H9 (cell line): ENCODE data around the gene MS4A15. TPM values are rescaled to one million over a fixed set of nuclear protein-coding genes. Genes with fewer than 3 reads are reported as not detected.
"Not testable (repeated sequence)": the region's sequence is repeated elsewhere in the genome, so short reads cannot be mapped to it uniquely, and the experiment has no call there.

Experiments
- DNase-seq: peaks from one replicate; pipeline ENCODE4 v3.0.0-alpha.2; 2017
- H2AFZ ChIP-seq: one replicate; pipeline ENCODE4 v1.6.1; 2013; ENCODE audit warnings: mild to moderate bottlenecking, low read length, control low read depth, moderate library complexity
- H2AK5ac ChIP-seq: 2 replicates; pipeline ENCODE4 v1.6.1; 2013; ENCODE audit warnings: low read length, control low read depth, mixed read lengths; ENCODE audit not compliant: insufficient read length
- H2BK120ac ChIP-seq: one replicate; pipeline ENCODE4 v1.6.1; 2013; ENCODE audit warnings: low read depth, mild to moderate bottlenecking, low read length, control low read depth, inconsistent platforms; ENCODE audit not compliant: poor library complexity, severe bottlenecking
- H2BK12ac ChIP-seq: 2 replicates; pipeline ENCODE4 v1.6.1; 2013; ENCODE audit warnings: low read length, control low read depth, mixed read lengths, low read depth; ENCODE audit not compliant: insufficient read length
- H2BK15ac ChIP-seq: 2 replicates; pipeline ENCODE4 v1.6.1; 2013; ENCODE audit warnings: low read depth, low read length, control low read depth
- H2BK20ac ChIP-seq: one replicate; pipeline ENCODE4 v1.6.1; 2013; ENCODE audit warnings: low read depth, mild to moderate bottlenecking, low read length, control low read depth, inconsistent platforms; ENCODE audit not compliant: poor library complexity, severe bottlenecking
- H2BK5ac ChIP-seq: 2 replicates; pipeline ENCODE4 v1.6.1; 2013; ENCODE audit warnings: low read length, control low read depth, mixed read lengths; ENCODE audit not compliant: insufficient read length
- H3K14ac ChIP-seq: 2 replicates; pipeline ENCODE4 v1.6.1; 2013; ENCODE audit warnings: low read length, control low read depth; ENCODE audit not compliant: insufficient read depth
- H3K18ac ChIP-seq: 2 replicates; pipeline ENCODE4 v1.6.1; 2013; ENCODE audit warnings: low read depth, mild to moderate bottlenecking, mixed read lengths, low read length, control low read depth; ENCODE audit not compliant: insufficient read length
- H3K23ac ChIP-seq: 2 replicates; pipeline ENCODE4 v1.6.1; 2013; ENCODE audit warnings: low read length, control low read depth, mixed read lengths, low read depth; ENCODE audit not compliant: insufficient read length
- H3K23me2 ChIP-seq: 2 replicates; pipeline ENCODE4 v1.6.1; 2013; ENCODE audit warnings: low read depth, mild to moderate bottlenecking, mixed read lengths, low read length, control low read depth; ENCODE audit not compliant: insufficient read length, poor library complexity, severe bottlenecking
- H3K27ac ChIP-seq: 2 replicates; pipeline ENCODE4 v1.5.1; 2013; ENCODE audit warnings: low read length, control low read depth, mixed read lengths, low read depth; ENCODE audit not compliant: insufficient read length
- H3K27me3 ChIP-seq: 2 replicates; pipeline ENCODE4 v1.6.1; 2013; ENCODE audit warnings: low read length, control low read depth, inconsistent platforms; ENCODE audit not compliant: insufficient read depth
- H3K4ac ChIP-seq: 2 replicates; pipeline ENCODE4 v1.6.1; 2013; ENCODE audit warnings: low read depth, mild to moderate bottlenecking, control low read depth, inconsistent platforms, low read length, moderate library complexity
- H3K4me1 ChIP-seq: 2 replicates; pipeline ENCODE4 v1.6.1; 2013; ENCODE audit warnings: low read length, control low read depth, inconsistent platforms; ENCODE audit not compliant: insufficient read depth
- H3K4me2 ChIP-seq: 2 replicates; pipeline ENCODE4 v1.6.1; 2013; ENCODE audit warnings: low read length, control low read depth, mixed read lengths; ENCODE audit not compliant: insufficient read length, insufficient read depth
- H3K56ac ChIP-seq: 2 replicates; pipeline ENCODE4 v1.6.1; 2013; ENCODE audit warnings: low read depth, mild to moderate bottlenecking, mixed read lengths, low read length, control low read depth; ENCODE audit not compliant: insufficient read length
- H3K79me1 ChIP-seq: 2 replicates; pipeline ENCODE4 v1.6.1; 2013; ENCODE audit warnings: low read depth, mild to moderate bottlenecking, moderate library complexity, low read length, control low read depth, inconsistent platforms; ENCODE audit not compliant: insufficient read depth, poor library complexity, severe bottlenecking
- H3K79me2 ChIP-seq: 2 replicates; pipeline ENCODE4 v1.6.1; 2013; ENCODE audit warnings: low read length, control low read depth, inconsistent platforms; ENCODE audit not compliant: insufficient read depth
- H3K9ac ChIP-seq: 2 replicates; pipeline ENCODE4 v1.6.1; 2013; ENCODE audit warnings: low read length, control low read depth, mixed read lengths; ENCODE audit not compliant: insufficient read length; ENCODE audit errors: extremely low read depth
- H3K9me3 ChIP-seq: one replicate; pipeline ENCODE4 v1.6.1; 2013; ENCODE audit warnings: low read depth, low read length, inconsistent platforms; ENCODE audit not compliant: control insufficient read depth
- H3T11ph ChIP-seq: one replicate; pipeline ENCODE4 v1.6.1; 2013; ENCODE audit warnings: mild to moderate bottlenecking, low read length, control low read depth, inconsistent platforms
- H4K20me1 ChIP-seq: one replicate; pipeline ENCODE4 v1.6.1; 2013; ENCODE audit not compliant: control insufficient read depth, insufficient read length, insufficient read depth
- H4K5ac ChIP-seq: 2 replicates; pipeline ENCODE4 v1.6.1; 2013; ENCODE audit warnings: low read depth, mild to moderate bottlenecking, mixed read lengths, low read length, control low read depth; ENCODE audit not compliant: insufficient read length
- H4K8ac ChIP-seq: replicated peaks from 2 replicates; pipeline ENCODE4 v1.6.1; 2013; ENCODE audit warnings: low read length, control low read depth, mixed read lengths, low read depth; ENCODE audit not compliant: insufficient read length
- H4K91ac ChIP-seq: 2 replicates; pipeline ENCODE4 v1.6.1; 2013; ENCODE audit warnings: low read depth, mild to moderate bottlenecking, moderate library complexity, mixed read lengths, low read length, control low read depth; ENCODE audit not compliant: insufficient read length
- H3K27ac Mint-ChIP-seq, 3 experiments: 2 replicates in 2 of 3; 3 replicates in 1 of 3; pipeline ENCODE4 v1.8.0; 2020 to 2021; ENCODE audit warnings: mixed read lengths in 3 of 3, mild to moderate bottlenecking in 1 of 3, moderate library complexity in 1 of 3
- H3K27me3 Mint-ChIP-seq: 2 replicates; pipeline ENCODE4 v1.8.0; 2021; ENCODE audit warnings: low read depth, mild to moderate bottlenecking, moderate library complexity, mixed read lengths
- H3K36me3 Mint-ChIP-seq, 3 experiments: 2 replicates in 2 of 3; 3 replicates in 1 of 3; pipeline ENCODE4 v1.8.0; 2020 to 2021; ENCODE audit warnings: low read depth in 3 of 3, mixed read lengths in 3 of 3; ENCODE audit not compliant: insufficient read depth in 1 of 3
- H3K4me1 Mint-ChIP-seq, 2 experiments: 2 replicates each; pipeline ENCODE4 v1.8.0; 2020; ENCODE audit warnings: mixed read lengths in 2 of 2
- H3K4me3 Mint-ChIP-seq, 2 experiments: 2 replicates in 1 of 2; 3 replicates in 1 of 2; pipeline ENCODE4 v1.8.0; 2020 to 2021; ENCODE audit warnings: mild to moderate bottlenecking in 2 of 2, mixed read lengths in 2 of 2, moderate library complexity in 1 of 2
- H3K9me3 Mint-ChIP-seq, 2 experiments: 2 replicates in 1 of 2; 3 replicates in 1 of 2; pipeline ENCODE4 v1.8.0; 2020; ENCODE audit warnings: mild to moderate bottlenecking in 2 of 2, mixed read lengths in 2 of 2, moderate library complexity in 1 of 2
- CTCF ChIP-seq: fragments of 200-600 bp; sonication (generic); conservative IDR thresholded peaks from 3 replicates; pipeline ENCODE4 v1.8.0; 2021; ENCODE audit warnings: antibody characterized with exemption, mild to moderate bottlenecking
- WGBS: extraction: QIAGEN DNeasy Blood & Tissue Kit; methylation state at CpG from one replicate; pipeline ENCODE4 v1.1.7; 2013; ENCODE audit warnings: missing lambda C conversion rate, low lambda C conversion rate, mixed read lengths; ENCODE audit not compliant: insufficient read length; ENCODE audit errors: extremely low coverage; 5-methylcytosine and 5-hydroxymethylcytosine counted together
- total RNA-seq: library from RNA; stranded (reverse); gene quantifications from 2 replicates; pipeline ENCODE4 v1.2.1, GENCODE V29; 2021

MS4A15 gene
- total RNA-seq, 1 experiment from 2014 or later = 0.11 TPM

DNA sequence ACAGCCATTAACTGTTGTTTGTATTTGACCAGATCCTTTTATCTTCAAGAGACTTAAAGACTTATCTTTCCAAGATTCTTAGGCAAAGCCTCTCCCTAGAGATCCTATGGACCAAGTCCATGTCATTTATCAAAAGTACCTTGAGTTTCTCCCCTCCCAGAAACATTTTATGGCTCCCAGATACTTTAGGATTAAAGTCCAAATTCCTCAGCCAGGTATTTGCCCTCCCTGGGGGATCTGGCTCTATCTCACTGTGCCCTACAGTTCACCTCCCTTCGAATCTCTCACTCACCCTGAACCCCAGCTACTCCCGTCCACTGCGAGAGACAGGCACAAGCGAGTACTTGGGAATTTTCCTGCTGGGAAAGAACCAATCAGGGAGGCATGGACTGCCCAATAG is 45.4 kb upstream of the MS4A15 start:
- no peak overlapping the region for H3K9ac ChIP-seq
- no peak overlapping the region for H4K91ac ChIP-seq
- H2AFZ ChIP-seq = no peak overlapping the region
- H3K79me1 ChIP-seq = no peaks in the 10 kb centered on the region
- no peaks in the 10 kb centered on the region for H3K9me3 ChIP-seq
- WGBS = no CpG with 5 or more reads among the region's 4 CpGs
- no peak for TF ChIP-seq CTCF
- DNase-seq = no peak
- H4K20me1 ChIP-seq = no peaks in the 10 kb centered on the region
- Mint-ChIP-seq H3K4me3 (no peak overlapping the region), H3K9me3 (no peaks in the 10 kb centered on the region), H3K27me3 (peaks cover 2% of the 10 kb centered on the region; the same call in 1 of the 2 replicates), H3K36me3 (peaks cover 0 to 2% (median 0%) of the 10 kb centered on the region in 3 experiments; a peak in 2 of 7 replicates), H3K27ac (no peak overlapping the region; a peak in 1 of 7 replicates), H3K4me1 (peaks cover 3 to 6% of the 10 kb centered on the region in 2 experiments; a peak in 2 of 4 replicates)
- H3K79me2 ChIP-seq = no peaks in the 10 kb centered on the region
- no peak overlapping the region for H3K14ac ChIP-seq
- no peak overlapping the region for H3T11ph ChIP-seq
- no peak overlapping the region for H2AK5ac ChIP-seq
- no peaks in the 10 kb centered on the region for H3K27me3 ChIP-seq
- H3K4ac ChIP-seq = no peak overlapping the region
- no peak overlapping the region for H2BK120ac ChIP-seq
- H3K23me2 ChIP-seq = no peaks in the 10 kb centered on the region
- no peak overlapping the region for H2BK15ac ChIP-seq
- no peak overlapping the region for H3K18ac ChIP-seq
- no peak overlapping the region for H2BK20ac ChIP-seq
- no peak overlapping the region for H3K4me2 ChIP-seq
- H3K23ac ChIP-seq = no peak overlapping the region
- no peak overlapping the region for H2BK5ac ChIP-seq
- no peak overlapping the region for H3K27ac ChIP-seq
- H4K8ac ChIP-seq = no peak overlapping the region
- H3K56ac ChIP-seq = no peak overlapping the region
- H2BK12ac ChIP-seq = no peak overlapping the region
- H4K5ac ChIP-seq = no peak overlapping the region
- no peaks in the 10 kb centered on the region for H3K4me1 ChIP-seq

DNA sequence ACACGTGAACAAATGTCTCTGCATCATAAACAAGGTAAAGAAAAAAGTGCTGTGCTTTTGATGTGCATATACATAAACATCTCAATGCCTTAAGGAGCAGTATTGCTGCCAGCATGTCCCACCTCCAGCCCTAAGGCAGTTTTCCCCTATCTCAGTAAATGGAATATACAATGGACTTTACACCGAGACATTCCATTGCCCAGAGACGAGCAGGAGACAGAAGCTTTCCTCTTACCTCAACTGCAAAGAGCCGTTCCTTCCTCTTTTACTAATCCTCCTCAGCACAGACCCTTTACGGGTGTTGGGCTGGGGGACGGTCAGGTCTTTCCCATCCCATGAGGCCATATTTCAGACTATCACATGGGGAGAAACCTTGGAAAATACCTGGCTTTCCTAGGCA is 43.2 kb upstream of the MS4A15 start:
- H3K9me3 Mint-ChIP-seq = peaks cover 8 to 15% of the 10 kb centered on the region in 2 experiments; a peak in 4 of 5 replicates
- H3K36me3 Mint-ChIP-seq = peaks cover 0 to 10% (median 2%) of the 10 kb centered on the region in 3 experiments; a peak in 5 of 7 replicates
- H4K5ac ChIP-seq, H4K20me1 ChIP-seq, H3K14ac ChIP-seq, H2BK12ac ChIP-seq, H3K4me1 ChIP-seq, H3K4ac ChIP-seq, H2BK120ac ChIP-seq, H3K23me2 ChIP-seq, H3K79me1 ChIP-seq, H3K56ac ChIP-seq, H3K27ac ChIP-seq, H3K27me3 ChIP-seq, H3T11ph ChIP-seq, H2BK5ac ChIP-seq, H2BK15ac ChIP-seq, H3K9me3 ChIP-seq, H3K18ac ChIP-seq, H2AFZ ChIP-seq, H3K9ac ChIP-seq, H4K91ac ChIP-seq, H2BK20ac ChIP-seq, H3K23ac ChIP-seq, H3K27me3 Mint-ChIP-seq, H3K4me1 Mint-ChIP-seq, H3K79me2 ChIP-seq, DNase-seq, H2AK5ac ChIP-seq, H3K4me3 Mint-ChIP-seq, H3K27ac Mint-ChIP-seq, H3K4me2 ChIP-seq, H4K8ac ChIP-seq: not testable (repeated sequence)
- WGBS = no CpG with 5 or more reads among the region's 6 CpGs
